Keratinocyte (primary cell): ENCODE measurements around the gene IQCE.

ENCODE experiments used
- EZH2 ChIP-seq: IDR thresholded peaks from one replicate; pipeline ENCODE4 v1.6.1; 2012; ENCODE audit warnings: inconsistent platforms, mild to moderate bottlenecking, low read length, moderate library complexity
- TF ChIP-seq, protein P1 (sequence below), 3 experiments: IDR thresholded peaks in 1 of 3; conservative IDR thresholded peaks in 1 of 3; optimal IDR thresholded peaks in 1 of 3; 2 replicates in 2 of 3; 3 replicates in 1 of 3; pipeline versions ENCODE3 to v1.5.1; 2011; ENCODE audit warnings: low read length in 3 of 3, mild to moderate bottlenecking in 3 of 3, moderate library complexity in 2 of 3, control low read depth in 1 of 3, inconsistent platforms in 1 of 3; ENCODE audit not compliant: insufficient read depth in 2 of 3; ENCODE audit errors: extremely low read depth in 1 of 3

DNA sequence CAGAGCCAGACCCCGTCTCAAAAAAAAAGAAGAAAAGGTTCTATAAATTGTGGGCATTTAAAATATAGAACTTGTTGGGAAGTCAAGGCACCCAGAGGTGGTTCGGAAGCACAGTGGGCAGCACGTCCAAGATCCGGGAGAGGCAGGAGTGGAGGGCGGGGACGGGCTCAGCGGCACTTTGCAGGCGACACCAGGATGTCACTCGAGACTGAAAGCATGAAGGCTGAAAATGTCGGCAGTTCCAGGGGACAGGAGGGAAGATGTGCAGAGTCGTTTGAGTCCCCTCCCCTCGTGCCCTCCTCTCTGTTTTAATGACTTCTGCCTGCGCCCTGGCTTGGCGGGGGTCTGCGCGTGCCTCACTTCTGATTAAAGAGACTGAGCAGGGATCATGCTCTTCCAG lies 30.6 kb downstream of the IQCE start:
- TF ChIP-seq, protein P1, sequence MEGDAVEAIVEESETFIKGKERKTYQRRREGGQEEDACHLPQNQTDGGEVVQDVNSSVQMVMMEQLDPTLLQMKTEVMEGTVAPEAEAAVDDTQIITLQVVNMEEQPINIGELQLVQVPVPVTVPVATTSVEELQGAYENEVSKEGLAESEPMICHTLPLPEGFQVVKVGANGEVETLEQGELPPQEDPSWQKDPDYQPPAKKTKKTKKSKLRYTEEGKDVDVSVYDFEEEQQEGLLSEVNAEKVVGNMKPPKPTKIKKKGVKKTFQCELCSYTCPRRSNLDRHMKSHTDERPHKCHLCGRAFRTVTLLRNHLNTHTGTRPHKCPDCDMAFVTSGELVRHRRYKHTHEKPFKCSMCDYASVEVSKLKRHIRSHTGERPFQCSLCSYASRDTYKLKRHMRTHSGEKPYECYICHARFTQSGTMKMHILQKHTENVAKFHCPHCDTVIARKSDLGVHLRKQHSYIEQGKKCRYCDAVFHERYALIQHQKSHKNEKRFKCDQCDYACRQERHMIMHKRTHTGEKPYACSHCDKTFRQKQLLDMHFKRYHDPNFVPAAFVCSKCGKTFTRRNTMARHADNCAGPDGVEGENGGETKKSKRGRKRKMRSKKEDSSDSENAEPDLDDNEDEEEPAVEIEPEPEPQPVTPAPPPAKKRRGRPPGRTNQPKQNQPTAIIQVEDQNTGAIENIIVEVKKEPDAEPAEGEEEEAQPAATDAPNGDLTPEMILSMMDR (optimal IDR thresholded peaks at IDR 0.05 in 1 of 3, IDR thresholded peaks at IDR 0.05 in 1 of 3, conservative IDR thresholded peaks at IDR 0.05 in 1 of 3; ENCODE audit: extremely low read depth in 1 of 3, insufficient read depth in 2 of 3, low read length in 3 of 3), result no peak
- no peak for TF ChIP-seq EZH2
